Activated B cell treated with CpG ODN at 0.5 μM for 24 hours (primary cell): ENCODE measurements around the gene NIBAN1. TPM values are rescaled to one million over a fixed set of nuclear protein-coding genes. Genes with fewer than 3 reads are reported as not detected.
"Not testable (repeated sequence)": the region's sequence is repeated elsewhere in the genome, so short reads cannot be mapped to it uniquely, and the experiment has no call there.

Experiments
- ATAC-seq: fragments of 200-7000 bp; cut with Tn5 transposase; one replicate; pipeline ENCODE4 v1.10.0; 2021; ENCODE audit warnings: low read depth, mild to moderate bottlenecking, moderate library complexity
- CTCF ChIA-PET: fragments of 350-600 bp; sonication (Branson Sonifier 250); formaldehyde crosslinking; loops from one replicate; lab custom pipeline; 2021; ENCODE audit warnings: antibody characterized with exemption; lab: Charles Lee
- POLR2A ChIA-PET: fragments of 350-600 bp; sonication (Branson Sonifier 250); formaldehyde crosslinking; loops from one replicate; lab custom pipeline; 2021; ENCODE audit warnings: antibody characterized with exemption; lab: Charles Lee
- DNase-seq: peaks from one replicate; pipeline ENCODE4 v3.0.0; 2022
- H3K27ac Mint-ChIP-seq: one replicate; pipeline ENCODE4 v1.8.0; 2020; ENCODE audit warnings: mixed read lengths
- H3K27me3 Mint-ChIP-seq: one replicate; pipeline ENCODE4 v1.8.0; 2021; ENCODE audit warnings: mixed read lengths
- H3K36me3 Mint-ChIP-seq: one replicate; pipeline ENCODE4 v1.8.0; 2021; ENCODE audit warnings: low read depth, mixed read lengths
- H3K4me1 Mint-ChIP-seq: one replicate; pipeline ENCODE4 v1.8.0; 2021; ENCODE audit warnings: mixed read lengths
- H3K4me3 Mint-ChIP-seq: one replicate; pipeline ENCODE4 v1.8.0; 2020; ENCODE audit warnings: mild to moderate bottlenecking, mixed read lengths
- H3K9me3 Mint-ChIP-seq: one replicate; pipeline ENCODE4 v1.8.0; 2020; ENCODE audit warnings: mixed read lengths
- intact Hi-C: fragments of 100-400 bp; cut with micrococcal nuclease; formaldehyde crosslinking; loops from one replicate; pipeline ENCODE4 v1.15.1; 2024
- total RNA-seq: library from RNA; stranded (reverse); gene quantifications from 2 replicates; pipeline ENCODE4 v1.2.3, GENCODE V29; 2022
- TF ChIP-seq, protein P1 (sequence below): fragments of 200-600 bp; IDR thresholded peaks from one replicate; pipeline ENCODE4 v1.8.0; 2022; ENCODE audit warnings: antibody characterized with exemption, mild to moderate bottlenecking

Gene NIBAN1
- total RNA-seq, 1 donor from 2014 or later: 25.4 TPM

DNA sequence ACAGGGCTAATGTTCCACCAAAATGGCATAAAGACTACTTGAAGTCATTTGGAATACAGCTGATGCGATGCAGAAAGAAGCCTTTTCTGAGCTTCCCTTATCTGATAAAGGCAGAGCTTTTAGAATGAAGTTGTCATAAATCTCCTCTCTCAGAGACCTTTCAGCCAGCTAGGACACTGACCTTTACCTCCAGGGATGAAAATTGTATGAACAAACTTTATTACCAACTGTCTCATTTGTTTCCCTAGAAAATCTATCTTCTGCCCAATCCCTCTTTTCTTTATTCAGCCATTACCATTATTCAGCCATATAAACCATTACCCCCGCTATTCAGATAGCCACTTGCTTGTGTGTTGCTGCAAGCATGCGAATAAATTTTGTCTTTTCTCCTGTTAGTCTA, 41.3 kb upstream of the NIBAN1 start:
- Mint-ChIP-seq H3K36me3 (no peaks in the 10 kb centered on the region), H3K27ac (no peak overlapping the region), H3K27me3 (peaks cover 9% of the 10 kb centered on the region), H3K4me1 (peaks cover 3% of the 10 kb centered on the region), H3K4me3 (no peak overlapping the region), H3K9me3 (no peaks in the 10 kb centered on the region)
- intact Hi-C loops: no loop called here
- DNase-seq (no peak), ATAC-seq (no peak)
- TF ChIP-seq, protein P1, sequence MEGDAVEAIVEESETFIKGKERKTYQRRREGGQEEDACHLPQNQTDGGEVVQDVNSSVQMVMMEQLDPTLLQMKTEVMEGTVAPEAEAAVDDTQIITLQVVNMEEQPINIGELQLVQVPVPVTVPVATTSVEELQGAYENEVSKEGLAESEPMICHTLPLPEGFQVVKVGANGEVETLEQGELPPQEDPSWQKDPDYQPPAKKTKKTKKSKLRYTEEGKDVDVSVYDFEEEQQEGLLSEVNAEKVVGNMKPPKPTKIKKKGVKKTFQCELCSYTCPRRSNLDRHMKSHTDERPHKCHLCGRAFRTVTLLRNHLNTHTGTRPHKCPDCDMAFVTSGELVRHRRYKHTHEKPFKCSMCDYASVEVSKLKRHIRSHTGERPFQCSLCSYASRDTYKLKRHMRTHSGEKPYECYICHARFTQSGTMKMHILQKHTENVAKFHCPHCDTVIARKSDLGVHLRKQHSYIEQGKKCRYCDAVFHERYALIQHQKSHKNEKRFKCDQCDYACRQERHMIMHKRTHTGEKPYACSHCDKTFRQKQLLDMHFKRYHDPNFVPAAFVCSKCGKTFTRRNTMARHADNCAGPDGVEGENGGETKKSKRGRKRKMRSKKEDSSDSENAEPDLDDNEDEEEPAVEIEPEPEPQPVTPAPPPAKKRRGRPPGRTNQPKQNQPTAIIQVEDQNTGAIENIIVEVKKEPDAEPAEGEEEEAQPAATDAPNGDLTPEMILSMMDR: no peak
- CTCF ChIA-PET: no interaction called here
- POLR2A ChIA-PET: no interaction called here

DNA sequence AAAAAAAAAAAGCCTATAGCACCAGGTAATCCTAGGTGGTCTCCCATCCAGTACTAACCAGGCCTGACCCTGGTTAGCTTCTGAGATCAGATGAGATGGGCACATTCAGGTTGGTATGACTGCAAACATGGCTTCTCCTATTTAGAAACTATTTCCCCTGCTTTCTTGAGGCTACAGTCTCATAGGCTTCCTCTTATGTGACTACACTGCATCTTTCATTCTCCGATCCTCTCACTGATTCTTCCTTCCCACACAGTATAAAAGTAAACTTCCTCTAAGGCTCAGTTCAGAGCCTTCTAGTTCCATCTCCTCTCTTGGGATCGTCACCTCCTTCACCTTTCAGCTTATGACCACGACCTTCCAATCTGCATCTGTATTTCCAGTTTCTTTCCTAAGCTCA, 40.6 kb upstream of the NIBAN1 start:
- TF ChIP-seq, protein P1: no peak
- Mint-ChIP-seq H3K4me1 (peaks cover 3% of the 10 kb centered on the region), H3K4me3 (no peak overlapping the region), H3K27ac (no peak overlapping the region), H3K9me3 (no peaks in the 10 kb centered on the region), H3K27me3 (peaks cover 9% of the 10 kb centered on the region), H3K36me3 (no peaks in the 10 kb centered on the region)
- CTCF ChIA-PET: no interaction called here
- intact Hi-C loops: no loop called here
- ATAC-seq (no peak), DNase-seq (no peak)
- POLR2A ChIA-PET: no interaction called here

DNA sequence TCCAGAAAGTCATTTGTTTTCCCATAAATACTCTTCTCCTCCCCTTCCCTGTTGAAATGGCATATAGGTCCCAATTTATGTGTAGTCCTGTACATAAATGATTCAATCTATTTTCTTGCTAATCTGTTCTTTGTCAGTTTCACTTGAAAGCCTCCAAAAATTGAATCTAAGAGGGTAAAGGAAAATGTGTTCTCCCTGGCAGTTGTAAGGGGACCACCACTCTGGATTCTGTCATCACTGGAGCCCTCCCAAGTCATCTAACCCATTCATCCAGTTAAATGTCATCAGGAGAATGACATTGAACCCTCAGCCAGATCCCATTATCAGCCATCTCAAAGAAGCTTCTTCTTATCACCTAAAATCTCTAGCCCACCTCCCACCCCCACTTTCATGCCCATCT, 36.1 kb upstream of the NIBAN1 start:
- H3K4me1 Mint-ChIP-seq: no peaks in the 10 kb centered on the region
- POLR2A ChIA-PET: no interaction called here
- TF ChIP-seq, protein P1: no peak
- intact Hi-C loops: no loop called here
- no peaks in the 10 kb centered on the region for H3K9me3 Mint-ChIP-seq
- H3K4me3 Mint-ChIP-seq: no peak overlapping the region
- H3K36me3 Mint-ChIP-seq: no peaks in the 10 kb centered on the region
- CTCF ChIA-PET: no interaction called here
- H3K27me3 Mint-ChIP-seq: peaks cover 7% of the 10 kb centered on the region
- H3K27ac Mint-ChIP-seq: no peak overlapping the region
- DNase-seq: no peak
- no peak for ATAC-seq

DNA sequence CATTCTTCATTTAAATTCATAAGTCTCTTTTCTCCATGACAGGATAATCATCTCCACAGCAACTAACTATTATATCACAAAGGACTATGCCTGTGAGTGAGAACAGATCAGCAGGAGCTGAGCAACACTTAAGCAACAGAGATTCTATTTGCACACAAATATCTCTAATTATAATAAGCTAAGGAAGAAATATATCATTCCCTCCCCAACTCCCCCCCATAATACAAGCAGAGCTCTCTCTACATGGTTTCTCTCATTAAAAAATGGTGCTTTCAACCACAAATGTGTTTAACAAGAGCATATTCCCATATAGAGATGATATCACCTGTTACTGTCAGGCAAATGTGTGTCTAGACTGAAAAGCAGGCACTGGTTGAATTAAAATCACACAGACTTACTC, 34.5 kb upstream of the NIBAN1 start:
- H3K9me3 Mint-ChIP-seq: no peaks in the 10 kb centered on the region
- CTCF ChIA-PET: no interaction called here
- no peak for DNase-seq
- H3K27me3 Mint-ChIP-seq: peaks cover 7% of the 10 kb centered on the region
- no peaks in the 10 kb centered on the region for H3K4me1 Mint-ChIP-seq
- no peak for ATAC-seq
- POLR2A ChIA-PET: no interaction called here
- H3K27ac Mint-ChIP-seq: no peak overlapping the region
- intact Hi-C loops: no loop called here
- H3K4me3 Mint-ChIP-seq: no peak overlapping the region
- H3K36me3 Mint-ChIP-seq: no peaks in the 10 kb centered on the region
- TF ChIP-seq, protein P1: no peak

DNA sequence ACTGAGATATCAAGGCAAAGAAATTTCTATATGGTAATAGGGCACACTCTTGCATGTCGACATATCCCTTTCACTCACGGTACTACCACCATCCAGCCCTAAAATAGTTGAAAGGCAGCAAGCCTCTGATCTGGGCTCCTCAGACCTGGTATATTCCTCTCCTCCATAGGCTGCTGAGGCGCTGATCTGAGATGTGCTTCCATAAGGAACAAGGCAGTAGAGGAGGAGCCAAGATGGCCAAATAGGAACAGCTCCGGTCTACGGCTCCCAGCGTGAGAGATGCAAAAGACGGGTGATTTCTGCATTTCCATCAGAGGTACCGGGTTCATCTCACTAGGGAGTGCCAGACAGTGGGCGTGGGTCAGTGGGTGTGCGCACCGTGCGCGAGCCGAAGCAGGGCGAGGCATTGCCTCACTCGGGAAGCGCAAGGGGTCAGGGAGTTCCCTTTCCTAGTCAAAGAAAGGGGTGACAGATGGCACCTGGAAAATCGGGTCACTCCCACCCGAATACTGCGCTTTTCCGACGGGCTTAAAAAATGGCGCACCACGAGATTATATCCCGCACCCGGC, 27.1 kb upstream of the NIBAN1 start:
- H3K4me3 Mint-ChIP-seq, POLR2A ChIA-PET, H3K27ac Mint-ChIP-seq, H3K9me3 Mint-ChIP-seq, H3K4me1 Mint-ChIP-seq, CTCF ChIA-PET, DNase-seq, intact Hi-C loops, ATAC-seq, H3K36me3 Mint-ChIP-seq: not testable (repeated sequence)
- H3K27me3 Mint-ChIP-seq: peaks cover 16% of the 10 kb centered on the region

DNA sequence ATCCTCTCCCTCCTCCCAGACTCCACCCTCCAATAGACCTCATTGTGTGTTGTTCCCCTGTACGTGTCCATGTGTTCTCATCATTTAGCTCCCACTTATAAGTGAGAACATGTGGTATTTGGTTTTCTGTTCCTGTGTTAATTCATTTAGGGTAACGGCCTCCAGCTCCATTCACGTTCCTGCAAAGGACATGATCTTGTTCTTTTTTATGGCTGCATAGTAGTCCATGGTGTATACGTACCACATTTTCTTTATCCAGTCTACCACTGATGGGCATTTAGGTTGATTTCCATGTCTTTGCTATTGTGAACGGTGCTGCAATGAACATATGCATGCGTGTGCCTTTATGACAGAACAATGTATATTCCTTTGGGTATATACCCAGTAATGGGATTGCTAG, 25.7 kb upstream of the NIBAN1 start:
- H3K4me1 Mint-ChIP-seq, POLR2A ChIA-PET, CTCF ChIA-PET, DNase-seq, H3K4me3 Mint-ChIP-seq, ATAC-seq, H3K27ac Mint-ChIP-seq, H3K36me3 Mint-ChIP-seq, intact Hi-C loops, H3K9me3 Mint-ChIP-seq: not testable (repeated sequence)
- peaks cover 21% of the 10 kb centered on the region for H3K27me3 Mint-ChIP-seq
